Thyroid gland (tissue), 4 donors: ENCODE data around the gene LHFPL6.

Experiments
- CTCF ChIP-seq, 6 experiments: fragments of 200-600 bp in 3 of 6; fragments of 450-650 bp in 3 of 6; sonication (generic) in 3 of 6; IDR thresholded peaks; one replicate each; pipeline ENCODE4 v1.5.1; 2016 to 2019; ENCODE audit warnings: antibody characterized with exemption in 6 of 6, mild to moderate bottlenecking in 2 of 6, inconsistent platforms in 1 of 6, moderate library complexity in 1 of 6
- POLR2A ChIP-seq, 2 donors: fragments of 450-650 bp; IDR thresholded peaks; one replicate each; pipeline ENCODE4 v1.6.1; 2017; ENCODE audit warnings: antibody characterized with exemption in 2 of 2, mild to moderate bottlenecking in 2 of 2, moderate library complexity in 1 of 2

GRCh38 chr13:39457274-39457673, 145.7 kb downstream of the LHFPL6 start:
- no peak for TF ChIP-seq CTCF (IDR thresholded peaks at IDR 0.05)
- no peak for TF ChIP-seq POLR2A (IDR thresholded peaks at IDR 0.05)
